Measurements from ENCODE around the gene DLK1. TPM values are rescaled to one million over a fixed set of nuclear protein-coding genes. Genes with fewer than 3 reads are reported as not detected.

Gene DLK1
- total RNA-seq, 1 donor from 2014 or later = 1,117 TPM

DNA sequence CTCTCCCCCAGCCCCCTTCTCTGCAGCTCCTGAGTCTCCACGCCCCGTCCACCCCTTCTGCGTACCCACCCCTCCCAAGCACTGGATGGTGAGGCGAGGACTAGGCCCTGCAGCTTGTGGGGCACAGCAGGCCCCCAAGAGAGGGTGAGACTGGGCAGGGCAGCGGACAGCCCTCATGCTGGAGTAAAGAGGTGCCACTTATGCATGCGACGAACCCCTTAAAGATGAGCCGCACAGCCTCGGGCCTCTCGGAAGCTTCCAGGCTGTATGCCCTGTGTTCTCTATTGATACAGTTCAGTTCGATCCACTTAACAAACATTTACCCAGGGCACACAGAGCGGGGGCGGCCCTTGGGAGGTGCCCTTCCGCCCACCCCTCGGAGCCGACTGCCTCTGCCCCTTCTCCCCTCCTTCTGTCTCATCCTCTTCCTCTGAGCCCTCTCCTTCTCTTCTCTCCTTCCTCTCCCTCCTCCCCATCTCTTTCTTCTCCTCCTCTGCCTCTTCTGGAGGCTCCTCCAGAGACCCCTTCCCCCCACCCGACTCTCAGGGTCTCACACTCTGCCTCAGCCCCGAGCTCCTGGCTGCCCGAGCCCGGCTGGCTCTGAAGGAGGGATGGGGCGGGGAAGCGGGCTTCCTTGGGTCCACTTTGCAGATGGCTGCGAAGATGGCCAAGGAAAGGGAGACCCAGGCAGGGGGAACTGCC, 32.7 kb upstream of the DLK1 start:
- no peak for DNase-seq

DNA sequence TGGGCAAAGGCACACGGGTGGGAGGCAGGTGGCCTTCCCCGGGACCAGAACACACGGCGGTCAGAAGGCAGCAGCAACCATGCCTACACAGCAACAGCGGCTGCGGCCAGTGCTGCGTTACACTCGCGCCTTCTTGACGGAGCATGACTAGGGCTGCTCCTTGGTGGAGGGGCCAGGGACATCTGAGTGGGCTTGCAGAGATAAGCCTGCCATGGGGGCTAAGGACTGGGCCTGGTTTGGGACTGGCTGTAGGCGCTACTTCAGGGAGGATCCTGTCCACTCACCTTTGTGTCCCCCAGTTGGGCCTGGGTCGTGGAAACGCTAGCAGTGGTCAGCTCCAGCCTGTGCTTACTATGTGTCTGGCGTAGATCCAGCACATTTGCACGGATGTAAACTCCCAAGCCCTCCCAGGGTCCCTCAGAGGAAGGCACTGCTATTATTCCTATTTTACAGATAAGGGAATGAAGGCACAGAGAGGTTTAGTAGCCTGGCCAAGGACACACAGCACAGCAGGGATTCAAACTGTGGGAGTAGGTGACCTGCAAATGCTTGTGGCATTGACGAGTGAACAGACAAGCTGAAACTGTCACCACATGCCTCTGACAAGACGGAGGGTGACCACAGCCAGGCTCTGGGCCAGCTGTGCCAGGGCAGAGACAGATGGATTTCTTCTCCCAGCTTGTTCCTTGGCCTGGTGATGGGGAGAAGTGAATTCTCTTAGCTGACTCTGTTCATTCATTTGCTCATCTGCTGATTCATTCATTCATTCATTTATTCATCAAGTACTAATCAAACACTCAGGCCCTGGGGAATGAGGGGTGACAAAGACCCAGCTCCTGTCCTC, 31.9 kb upstream of the DLK1 start:
- DNase-seq = no peak

- no peak for DNase-seq
Observed at GRCh38 chr14:100695423-100695738, 31.3 kb upstream of the DLK1 start.

GRCh38 chr14:100696008-100696407, 30.7 kb upstream of the DLK1 start:
- DNase-seq = no peak

DNA sequence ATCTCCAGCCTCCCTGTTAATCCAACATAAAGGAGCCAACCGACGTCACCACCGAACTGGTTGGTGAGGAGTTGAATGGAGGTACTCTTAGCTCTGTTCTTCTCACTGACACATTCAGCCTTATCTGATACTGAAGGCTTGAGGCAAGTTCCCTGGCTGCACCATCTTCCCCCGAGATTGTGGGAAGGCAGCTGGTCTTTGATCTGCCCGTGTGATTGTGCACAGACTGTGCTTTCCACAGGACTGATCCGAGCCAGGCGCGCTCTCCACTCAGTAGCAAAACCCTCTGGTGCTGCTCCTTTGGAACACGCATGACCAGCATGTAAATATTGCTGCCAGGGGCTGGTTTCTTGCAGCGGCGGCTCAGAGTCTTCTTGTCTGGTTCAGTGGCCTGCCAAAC, 30.1 kb upstream of the DLK1 start:
- no peak for DNase-seq

- DNase-seq = no peak
Observed at GRCh38 chr14:100698066-100698465, 28.6 kb upstream of the DLK1 start.

DNA sequence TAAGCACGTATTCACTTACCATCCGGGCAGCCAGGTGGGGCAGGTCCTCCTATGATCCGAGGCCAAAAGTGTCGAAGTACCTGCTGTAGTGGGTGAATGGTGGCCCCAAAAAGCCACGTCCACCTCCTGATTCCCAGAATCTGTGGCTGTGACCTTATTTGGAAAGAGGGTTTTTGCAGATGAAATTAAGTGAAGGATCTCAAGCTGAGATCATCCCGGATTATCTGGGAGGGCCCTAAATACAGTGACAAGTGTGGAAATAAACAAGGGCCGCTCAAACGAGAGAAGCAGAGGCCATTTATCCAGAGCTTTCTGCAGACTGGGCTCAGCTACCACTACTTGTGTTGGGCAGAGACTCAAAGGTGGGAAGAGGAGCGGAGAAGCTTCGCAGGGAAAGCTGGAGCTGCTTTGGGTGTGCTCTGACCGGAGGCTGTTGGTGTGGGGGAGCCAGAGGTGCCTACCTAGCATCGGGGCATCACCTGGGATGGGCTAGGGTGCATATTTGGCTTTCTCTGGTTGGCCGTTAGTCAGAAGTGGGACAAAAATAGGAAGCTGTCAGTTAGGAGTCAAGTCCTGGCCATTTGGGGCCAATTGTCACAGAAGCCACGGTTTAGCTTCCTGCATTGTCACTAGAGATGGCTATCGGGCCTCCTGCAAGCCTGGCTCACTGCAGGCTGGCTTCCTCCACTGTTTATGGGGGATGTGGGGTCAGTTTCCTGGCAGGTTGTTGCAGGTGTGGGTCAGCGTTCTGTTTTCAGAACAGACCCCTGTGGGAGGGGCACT, 27.8 kb upstream of the DLK1 start:
- DNase-seq = no peak

- no peak for DNase-seq
Observed at GRCh38 chr14:100701314-100701713, 25.4 kb upstream of the DLK1 start.

DNA sequence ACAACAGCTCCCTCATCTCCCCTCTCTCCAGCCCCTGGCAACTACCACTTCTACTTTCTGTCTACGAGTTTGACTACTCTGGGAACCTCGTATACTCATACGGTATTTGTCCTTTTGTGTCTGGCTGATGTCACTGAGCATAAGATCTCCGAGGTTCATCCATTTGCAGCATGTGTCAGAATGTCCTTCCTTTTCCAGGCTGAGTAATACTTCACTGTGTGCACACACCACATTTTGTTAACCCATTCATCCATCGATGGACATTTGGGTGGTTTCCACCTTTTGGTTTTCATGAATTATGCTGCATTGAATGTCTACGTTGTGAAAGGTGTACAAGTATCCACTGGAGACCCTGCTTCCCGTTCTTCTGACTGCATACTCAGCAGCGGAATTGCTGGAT, 24.1 kb upstream of the DLK1 start:
- no peak for DNase-seq

- peak; percentile 65 for DNase-seq
Observed at GRCh38 chr14:100703386-100704220, 23.1 kb upstream of the DLK1 start.

DNA sequence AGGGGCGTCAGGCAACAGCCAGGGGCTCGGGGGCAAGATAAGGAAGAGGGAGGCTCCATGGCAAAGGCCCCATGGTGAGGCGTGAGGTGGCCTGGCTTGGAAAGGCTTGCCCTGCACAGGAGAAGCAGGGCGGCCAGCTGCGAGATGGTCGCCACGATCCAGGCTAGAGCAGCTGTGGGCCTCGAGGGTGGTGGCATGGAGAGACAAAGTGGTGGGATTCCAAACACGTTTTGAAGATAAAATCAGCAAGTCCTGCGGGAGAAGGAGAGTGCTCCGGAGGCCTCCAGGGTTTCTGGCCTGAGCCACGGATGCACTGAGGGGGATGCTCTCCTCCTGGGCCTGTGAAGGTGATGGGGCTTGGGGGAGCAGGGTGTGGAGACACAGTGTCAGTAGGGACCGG, 20.5 kb upstream of the DLK1 start:
- no peak for DNase-seq

DNA sequence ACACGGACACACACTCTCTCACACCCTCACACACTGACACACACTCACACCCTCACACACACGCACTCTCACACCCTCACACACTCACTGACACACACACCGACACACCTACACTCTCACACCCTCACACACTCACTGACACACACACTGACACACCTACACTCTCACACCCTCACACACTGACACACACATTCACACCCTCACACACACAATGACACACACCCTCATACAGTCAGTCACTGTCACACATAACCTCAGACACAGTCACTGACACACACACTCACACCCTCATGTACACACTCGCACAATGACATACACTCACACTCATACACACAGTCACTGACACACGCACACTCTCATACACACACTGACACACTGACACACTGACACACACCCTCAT, 19.8 kb upstream of the DLK1 start:
- no peak for DNase-seq

- DNase-seq = peak; percentile 97
Observed at GRCh38 chr14:100708425-100709288, 18.0 kb upstream of the DLK1 start.

DNA sequence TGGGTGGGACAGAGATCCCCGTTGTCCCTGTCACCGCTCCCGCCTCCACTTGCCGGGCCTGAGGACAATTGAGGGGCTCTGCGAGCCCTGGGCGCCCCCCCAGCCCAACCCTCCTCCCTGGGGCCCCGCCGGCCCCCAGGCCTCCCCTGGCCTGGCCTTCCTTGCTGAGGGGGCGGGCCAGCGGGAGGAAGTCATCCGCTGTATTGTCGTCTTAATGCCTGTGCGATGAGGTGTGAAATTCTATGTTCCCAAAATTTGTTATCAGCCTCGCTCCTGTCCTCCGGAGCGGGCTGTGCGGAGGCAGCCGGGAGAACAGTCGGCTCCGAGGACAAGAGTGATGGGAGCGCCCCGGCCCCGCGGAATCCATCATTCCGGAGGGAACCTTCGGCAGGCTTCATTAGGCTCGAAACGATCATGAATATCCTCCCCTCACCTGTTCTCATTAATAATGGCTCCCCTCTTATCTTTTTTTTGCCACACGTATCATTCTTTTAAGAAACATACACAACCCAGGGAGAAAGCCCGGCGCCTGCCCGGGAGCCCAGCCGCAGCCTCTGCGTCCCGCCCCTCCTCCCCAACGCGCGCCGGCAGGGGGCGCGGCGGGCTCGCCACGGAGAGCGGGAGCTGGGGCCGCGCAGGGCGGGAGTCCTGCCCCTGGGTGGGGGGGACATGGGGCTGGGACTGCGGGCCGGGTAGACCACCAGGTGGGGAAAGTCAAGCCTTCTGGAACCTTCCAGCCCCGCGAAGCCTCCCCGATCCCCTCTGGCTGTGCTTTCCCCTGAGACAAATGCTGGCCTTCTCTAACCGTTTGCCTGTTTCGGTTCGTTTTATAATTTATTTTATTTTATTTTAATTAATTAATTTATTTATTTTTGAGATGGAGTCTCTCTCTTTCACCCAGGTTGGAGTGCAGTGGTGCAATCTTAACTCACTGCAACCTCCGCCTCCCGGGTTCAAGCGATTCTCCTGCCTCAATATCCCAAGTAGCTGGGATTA, 17.1 kb upstream of the DLK1 start:
- DNase-seq = peak; percentile 89

- no peak for DNase-seq
Observed at GRCh38 chr14:100710391-100710790, 16.3 kb upstream of the DLK1 start.

DNA sequence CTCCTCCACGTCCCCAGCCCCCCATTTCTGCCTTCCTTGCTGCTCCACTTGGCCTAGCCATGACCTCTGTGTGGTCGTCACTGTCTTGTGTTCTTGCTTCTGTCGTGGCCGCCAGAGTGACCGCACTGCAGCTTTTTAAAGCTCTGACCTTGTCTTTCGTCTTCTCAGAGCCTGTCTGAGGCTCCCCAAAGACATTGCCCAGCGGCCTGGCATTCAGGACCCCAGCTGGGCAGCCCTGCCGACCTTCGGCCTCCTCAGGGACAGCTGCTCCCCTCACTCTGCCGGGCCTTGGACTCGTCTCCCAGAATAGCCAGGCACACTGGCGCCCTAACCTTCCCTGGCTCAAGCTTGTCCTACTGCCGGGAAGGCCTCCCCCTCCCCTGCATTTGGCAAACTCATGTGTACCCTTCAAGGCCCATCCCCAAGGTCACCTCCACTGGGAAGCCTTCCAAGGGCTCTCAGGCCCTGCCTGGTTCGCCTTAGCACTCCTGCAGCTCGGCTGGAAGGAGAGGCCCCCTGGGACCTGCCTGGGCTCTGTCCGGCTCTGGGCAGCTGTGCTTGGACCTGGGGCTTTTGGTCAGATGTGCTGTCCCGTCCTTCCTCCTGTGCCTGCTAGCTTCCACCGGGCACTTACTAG, 15.7 kb upstream of the DLK1 start:
- no peak for DNase-seq

- DNase-seq = no peak
Observed at GRCh38 chr14:100711493-100711892, 15.2 kb upstream of the DLK1 start.

GRCh38 chr14:100712490-100712889, 14.2 kb upstream of the DLK1 start:
- DNase-seq = no peak

DNA sequence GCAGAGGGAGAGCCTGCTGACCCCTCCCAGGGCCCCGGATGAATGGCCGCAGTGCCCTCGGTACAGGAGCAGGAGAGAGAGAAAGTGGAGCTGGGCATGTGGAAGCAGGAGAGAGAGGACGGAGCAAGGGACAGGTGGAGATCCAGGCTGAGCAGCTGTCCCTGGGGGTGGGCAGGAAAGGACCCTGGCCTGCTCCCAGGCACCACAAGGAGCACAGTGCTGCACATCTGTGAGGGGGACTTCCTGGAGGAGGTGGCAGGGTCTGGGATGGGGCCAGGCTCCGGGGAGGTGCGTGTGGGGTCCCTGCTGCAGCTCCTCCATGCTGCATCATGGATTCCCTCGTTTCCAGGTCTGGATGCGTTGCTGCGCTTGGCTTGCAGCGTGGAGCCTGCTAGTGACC, 13.0 kb upstream of the DLK1 start:
- DNase-seq = no peak

All from tongue (tissue), 2 donors.